ENCODE measurements around the gene TGFBR2. TPM values are rescaled to one million over a fixed set of nuclear protein-coding genes. Genes with fewer than 3 reads are reported as not detected.

The TGFBR2 gene
- total RNA-seq, 1 experiment from 2014 or later, result 22.5 TPM

DNA sequence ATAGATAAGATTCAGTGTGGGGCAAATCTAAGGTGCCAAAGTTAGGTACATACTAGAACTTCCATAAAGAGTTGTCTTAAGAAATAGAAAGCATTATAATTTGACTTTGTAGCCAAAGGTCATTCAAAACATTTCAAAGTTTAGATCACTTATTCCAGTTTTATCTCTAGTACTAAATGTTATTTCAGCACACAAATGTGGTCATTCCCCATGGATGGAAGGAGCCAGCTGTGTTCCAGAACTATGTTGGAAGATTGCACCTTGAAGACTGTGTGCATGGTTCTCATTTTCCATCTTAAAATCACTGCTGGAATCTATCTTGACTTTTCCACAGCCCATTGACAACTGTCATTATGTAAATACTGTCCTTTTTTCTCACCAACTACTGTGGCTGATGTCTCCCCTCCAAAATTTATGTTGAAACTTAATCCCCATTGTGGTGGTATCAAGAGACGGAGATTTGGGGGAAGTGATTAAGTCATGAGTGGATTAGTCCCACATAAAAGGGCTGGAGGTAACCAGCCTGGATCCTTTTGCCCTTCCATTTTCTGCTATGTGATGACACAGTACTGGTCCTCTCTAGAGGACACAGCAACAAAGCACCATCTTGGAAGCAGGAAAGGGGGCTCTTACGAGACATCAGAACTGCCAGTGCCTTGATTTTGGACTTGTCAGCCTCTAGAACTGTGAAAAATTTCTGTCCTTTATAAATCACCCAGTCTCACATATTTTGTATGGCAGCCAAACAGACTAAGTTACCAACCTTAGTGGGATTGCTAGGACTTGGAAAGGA, 24.0 kb downstream of the TGFBR2 start:
- Histone ChIP-seq H3K4me3 (replicated peaks in 1 of 2; ENCODE audit: low read depth in 1 of 2, low read length in 2 of 2) (0 out of 4 replicates have a peak overlapping the region, but pooled peaks of 1 of the 2 experiments have one; percentile 2), H2AFZ (ENCODE audit: low read depth, low read length, poor library complexity, severe bottlenecking) (no peak overlapping the region), H3K4me1 (ENCODE audit: control insufficient read depth in 1 of 2, insufficient read depth in 2 of 2, low read length in 2 of 2) (peaks cover 81 to 90% of the 10 kb centered on the region in 2 experiments), H3K9me2 (ENCODE audit: insufficient read depth) (no peaks in the 10 kb centered on the region), H3K79me2 (ENCODE audit: insufficient read depth, low read length) (peaks cover 100% of the 10 kb centered on the region), H3K4me2 (ENCODE audit: low read length) (peak overlapping the region; percentile 68), H4K20me1 (ENCODE audit: insufficient read depth) (no peaks in the 10 kb centered on the region), H3K36me3 (ENCODE audit: control insufficient read depth in 1 of 2, insufficient read depth in 2 of 2, low read length in 2 of 2) (peaks cover 0 to 5% of the 10 kb centered on the region in 2 experiments; a peak in 2 of 4 replicates), H3K9ac (ENCODE audit: low read length) (no peak overlapping the region), H3K27ac (ENCODE audit: low read depth, low read length) (peak overlapping the region; percentile 60), H3K27me3 (ENCODE audit: insufficient read depth, low read length) (no peaks in the 10 kb centered on the region), H3K9me3 (ENCODE audit: control insufficient read depth in 1 of 2, insufficient read depth in 1 of 2, low read depth in 1 of 2, low read length in 2 of 2) (no peaks in the 10 kb centered on the region)
- ChIA-PET CTCF (interaction anchor here (1.5 to 2.4 kb wide), 2 partner anchors 63 to 310 kb away, joined by 3 to 5 read pairs; no protein-coding TSS in a partner anchor), POLR2A (interaction anchor here (0.8 kb wide), 1 partner anchor 572 kb away, joined by 3 read pairs; no protein-coding TSS in a partner anchor), RAD21 (ENCODE audit: low non-redundant PET in 1 of 2, low total read pairs in 2 of 2, uncharacterized antibody in 2 of 2, unreplicated experiment in 2 of 2) (interaction anchor here in 1 of 2 experiments (0.7 kb wide), 1 partner anchor 24 kb away, joined by 4 read pairs; the partner anchor contains the start of gene TGFBR2)
- TF ChIP-seq ELF1 (IDR thresholded peaks at IDR 0.05; ENCODE audit: borderline replicate concordance, low read depth) (no peak), ZNF274 (IDR thresholded peaks at IDR 0.05; ENCODE audit: low read depth, low read length) (no peak), POLR2AphosphoS5 (IDR thresholded peaks at IDR 0.05; ENCODE audit: low read depth, low read length) (no peak), FOSL1 (IDR thresholded peaks at IDR 0.05; ENCODE audit: low read depth) (no peak)
- TF ChIP-seq, protein P1, sequence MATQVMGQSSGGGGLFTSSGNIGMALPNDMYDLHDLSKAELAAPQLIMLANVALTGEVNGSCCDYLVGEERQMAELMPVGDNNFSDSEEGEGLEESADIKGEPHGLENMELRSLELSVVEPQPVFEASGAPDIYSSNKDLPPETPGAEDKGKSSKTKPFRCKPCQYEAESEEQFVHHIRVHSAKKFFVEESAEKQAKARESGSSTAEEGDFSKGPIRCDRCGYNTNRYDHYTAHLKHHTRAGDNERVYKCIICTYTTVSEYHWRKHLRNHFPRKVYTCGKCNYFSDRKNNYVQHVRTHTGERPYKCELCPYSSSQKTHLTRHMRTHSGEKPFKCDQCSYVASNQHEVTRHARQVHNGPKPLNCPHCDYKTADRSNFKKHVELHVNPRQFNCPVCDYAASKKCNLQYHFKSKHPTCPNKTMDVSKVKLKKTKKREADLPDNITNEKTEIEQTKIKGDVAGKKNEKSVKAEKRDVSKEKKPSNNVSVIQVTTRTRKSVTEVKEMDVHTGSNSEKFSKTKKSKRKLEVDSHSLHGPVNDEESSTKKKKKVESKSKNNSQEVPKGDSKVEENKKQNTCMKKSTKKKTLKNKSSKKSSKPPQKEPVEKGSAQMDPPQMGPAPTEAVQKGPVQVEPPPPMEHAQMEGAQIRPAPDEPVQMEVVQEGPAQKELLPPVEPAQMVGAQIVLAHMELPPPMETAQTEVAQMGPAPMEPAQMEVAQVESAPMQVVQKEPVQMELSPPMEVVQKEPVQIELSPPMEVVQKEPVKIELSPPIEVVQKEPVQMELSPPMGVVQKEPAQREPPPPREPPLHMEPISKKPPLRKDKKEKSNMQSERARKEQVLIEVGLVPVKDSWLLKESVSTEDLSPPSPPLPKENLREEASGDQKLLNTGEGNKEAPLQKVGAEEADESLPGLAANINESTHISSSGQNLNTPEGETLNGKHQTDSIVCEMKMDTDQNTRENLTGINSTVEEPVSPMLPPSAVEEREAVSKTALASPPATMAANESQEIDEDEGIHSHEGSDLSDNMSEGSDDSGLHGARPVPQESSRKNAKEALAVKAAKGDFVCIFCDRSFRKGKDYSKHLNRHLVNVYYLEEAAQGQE (IDR thresholded peaks at IDR 0.05; ENCODE audit: low read depth), result no peak
- TF ChIP-seq, protein P2, sequence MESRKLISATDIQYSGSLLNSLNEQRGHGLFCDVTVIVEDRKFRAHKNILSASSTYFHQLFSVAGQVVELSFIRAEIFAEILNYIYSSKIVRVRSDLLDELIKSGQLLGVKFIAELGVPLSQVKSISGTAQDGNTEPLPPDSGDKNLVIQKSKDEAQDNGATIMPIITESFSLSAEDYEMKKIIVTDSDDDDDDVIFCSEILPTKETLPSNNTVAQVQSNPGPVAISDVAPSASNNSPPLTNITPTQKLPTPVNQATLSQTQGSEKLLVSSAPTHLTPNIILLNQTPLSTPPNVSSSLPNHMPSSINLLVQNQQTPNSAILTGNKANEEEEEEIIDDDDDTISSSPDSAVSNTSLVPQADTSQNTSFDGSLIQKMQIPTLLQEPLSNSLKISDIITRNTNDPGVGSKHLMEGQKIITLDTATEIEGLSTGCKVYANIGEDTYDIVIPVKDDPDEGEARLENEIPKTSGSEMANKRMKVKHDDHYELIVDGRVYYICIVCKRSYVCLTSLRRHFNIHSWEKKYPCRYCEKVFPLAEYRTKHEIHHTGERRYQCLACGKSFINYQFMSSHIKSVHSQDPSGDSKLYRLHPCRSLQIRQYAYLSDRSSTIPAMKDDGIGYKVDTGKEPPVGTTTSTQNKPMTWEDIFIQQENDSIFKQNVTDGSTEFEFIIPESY (IDR thresholded peaks at IDR 0.05; ENCODE audit: extremely low read depth, insufficient replicate concordance, low read length), result no peak
- TF ChIP-seq, protein P3, sequence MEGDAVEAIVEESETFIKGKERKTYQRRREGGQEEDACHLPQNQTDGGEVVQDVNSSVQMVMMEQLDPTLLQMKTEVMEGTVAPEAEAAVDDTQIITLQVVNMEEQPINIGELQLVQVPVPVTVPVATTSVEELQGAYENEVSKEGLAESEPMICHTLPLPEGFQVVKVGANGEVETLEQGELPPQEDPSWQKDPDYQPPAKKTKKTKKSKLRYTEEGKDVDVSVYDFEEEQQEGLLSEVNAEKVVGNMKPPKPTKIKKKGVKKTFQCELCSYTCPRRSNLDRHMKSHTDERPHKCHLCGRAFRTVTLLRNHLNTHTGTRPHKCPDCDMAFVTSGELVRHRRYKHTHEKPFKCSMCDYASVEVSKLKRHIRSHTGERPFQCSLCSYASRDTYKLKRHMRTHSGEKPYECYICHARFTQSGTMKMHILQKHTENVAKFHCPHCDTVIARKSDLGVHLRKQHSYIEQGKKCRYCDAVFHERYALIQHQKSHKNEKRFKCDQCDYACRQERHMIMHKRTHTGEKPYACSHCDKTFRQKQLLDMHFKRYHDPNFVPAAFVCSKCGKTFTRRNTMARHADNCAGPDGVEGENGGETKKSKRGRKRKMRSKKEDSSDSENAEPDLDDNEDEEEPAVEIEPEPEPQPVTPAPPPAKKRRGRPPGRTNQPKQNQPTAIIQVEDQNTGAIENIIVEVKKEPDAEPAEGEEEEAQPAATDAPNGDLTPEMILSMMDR (IDR thresholded peaks at IDR 0.05 in 2 of 3, conservative IDR thresholded peaks at IDR 0.05 in 1 of 3; ENCODE audit: borderline replicate concordance in 1 of 3, insufficient read depth in 1 of 3, low read depth in 2 of 3, low read length in 2 of 3), result no peak
- ATAC-seq (no peak), DNase-seq (ENCODE audit: low read depth, low spot score) (no peak)
- intact Hi-C loops (cut with micrococcal nuclease), result no loop called here
- BruUV-seq (replicated peaks), result TSS peak; percentile 87
